Activated CD4-positive, alpha-beta T cell treated with anti-CD3 and anti-CD28 coated beads, Interleukin-2, amount 50 U/mL, for 48 hours (primary cell): ENCODE results near the gene ZFR.
A peak's percentile ranks its signal among the peaks of the same experiment; 100 is the strongest.
"Not testable (repeated sequence)": the region's sequence is repeated elsewhere in the genome, so short reads cannot be mapped to it uniquely, and the experiment has no call there.

Source experiments
- DNase-seq, 2 experiments: peaks; one replicate each; pipeline ENCODE4 v3.0.0-alpha.2; 2020

Gene ZFR

DNA sequence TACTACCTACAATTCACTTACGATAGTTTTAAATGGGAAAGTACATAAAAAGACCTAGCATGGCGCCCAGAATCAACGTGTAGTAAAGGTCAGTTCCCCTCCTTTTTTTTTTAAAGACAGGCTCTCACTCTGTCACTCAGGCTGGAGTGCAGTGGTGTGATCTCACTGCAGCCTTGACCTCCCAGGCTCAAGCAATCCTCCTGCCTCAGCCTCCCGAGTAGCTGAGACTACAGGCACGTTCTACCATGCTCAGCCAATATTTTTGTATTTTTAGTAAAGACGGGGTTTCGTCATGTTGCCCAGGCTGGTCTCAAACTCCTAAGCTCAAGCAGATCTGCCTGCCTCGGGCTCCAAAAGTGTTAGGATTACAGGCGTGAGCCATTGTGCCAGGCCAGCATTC, 91.1 kb downstream of the ZFR start:
- DNase-seq, result no peak

DNA sequence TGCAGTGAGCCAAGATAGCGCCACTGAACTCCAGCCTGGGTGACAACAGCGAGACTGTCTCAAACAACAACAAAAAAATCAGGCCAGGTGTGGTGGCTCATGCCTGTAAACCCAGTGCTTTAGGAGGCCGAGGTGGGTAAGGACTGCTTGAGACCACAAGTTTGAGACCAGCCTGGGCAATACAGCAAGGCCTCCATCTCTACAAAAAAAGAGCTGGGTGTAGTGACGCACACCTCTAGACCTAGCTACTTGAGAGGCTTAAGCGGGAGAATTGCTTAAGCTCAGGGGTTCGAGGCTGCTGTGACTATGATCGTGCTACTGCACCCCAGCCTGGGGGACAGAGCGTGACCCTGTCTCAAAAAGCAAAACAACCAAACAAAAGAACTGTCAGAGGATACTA, 91.9 kb downstream of the ZFR start:
- DNase-seq, result no peak

DNA sequence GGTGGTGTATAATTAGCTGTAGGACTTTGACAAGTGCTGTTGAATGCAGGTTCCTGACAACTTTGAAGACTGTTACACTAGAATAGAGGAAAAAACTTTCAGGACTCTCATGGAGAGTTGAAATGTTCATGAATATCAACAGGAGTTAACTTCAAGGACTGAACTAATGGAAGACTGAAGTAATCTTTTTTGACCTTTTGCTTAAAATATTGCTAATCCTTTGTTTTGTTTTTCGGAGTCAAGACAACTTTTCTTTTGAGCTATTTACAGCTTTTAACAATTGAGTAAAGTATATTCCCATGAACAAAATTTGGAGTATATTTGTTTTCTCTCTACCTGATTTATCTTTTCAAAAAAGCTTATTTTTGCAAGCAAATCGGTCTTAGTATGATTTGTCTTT, 97.7 kb downstream of the ZFR start:
- no peak for DNase-seq

DNA sequence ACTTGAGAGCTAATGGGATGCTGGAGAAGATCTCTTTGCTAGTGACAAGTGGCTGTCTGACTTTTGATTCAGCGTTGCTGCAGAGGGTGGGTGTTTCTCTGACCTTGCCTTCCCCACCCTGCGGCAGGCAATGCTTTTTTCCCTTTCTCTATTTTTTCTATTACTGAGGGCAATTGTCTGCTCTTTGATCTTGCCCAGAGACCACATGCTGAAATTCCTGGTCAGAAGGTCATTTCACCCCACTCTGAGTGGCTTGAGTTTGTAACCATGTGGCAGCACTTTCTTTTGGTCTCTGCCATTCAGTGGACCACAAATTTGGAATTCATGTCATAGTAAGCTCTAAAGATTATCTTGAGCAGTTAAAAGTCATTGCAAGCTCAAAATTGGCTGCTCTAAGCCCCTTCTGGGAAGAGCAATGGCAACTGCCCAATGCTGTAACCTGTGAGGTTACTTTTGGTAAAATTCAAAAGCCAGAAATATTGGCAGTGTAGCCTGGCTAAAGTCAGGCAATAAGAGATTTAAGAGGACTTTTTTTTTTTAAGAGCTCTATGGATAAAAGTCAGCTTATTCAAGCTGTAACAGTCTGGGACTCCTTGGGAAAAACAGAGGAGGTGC, 101.4 kb downstream of the ZFR start:
- no peak for DNase-seq

DNA sequence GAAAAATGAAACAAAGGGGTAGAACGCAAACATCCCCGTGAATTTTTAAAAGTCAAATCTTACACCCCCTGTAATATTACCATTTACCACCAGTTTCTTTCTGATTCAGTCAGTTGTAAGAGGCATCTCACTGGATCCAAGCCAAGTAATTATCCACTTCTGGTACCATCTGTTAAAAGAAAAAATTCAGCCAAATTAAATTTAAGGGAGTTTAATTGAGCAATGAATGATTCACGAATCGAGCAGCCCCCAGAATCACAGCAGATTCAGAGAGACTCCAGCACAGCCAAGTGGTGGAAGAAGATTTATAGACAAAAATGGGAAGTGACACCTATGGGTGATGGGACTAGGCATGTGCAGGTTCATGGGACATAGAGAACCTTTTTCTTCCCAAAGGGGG, 101.9 kb downstream of the ZFR start:
- no peak for DNase-seq

DNA sequence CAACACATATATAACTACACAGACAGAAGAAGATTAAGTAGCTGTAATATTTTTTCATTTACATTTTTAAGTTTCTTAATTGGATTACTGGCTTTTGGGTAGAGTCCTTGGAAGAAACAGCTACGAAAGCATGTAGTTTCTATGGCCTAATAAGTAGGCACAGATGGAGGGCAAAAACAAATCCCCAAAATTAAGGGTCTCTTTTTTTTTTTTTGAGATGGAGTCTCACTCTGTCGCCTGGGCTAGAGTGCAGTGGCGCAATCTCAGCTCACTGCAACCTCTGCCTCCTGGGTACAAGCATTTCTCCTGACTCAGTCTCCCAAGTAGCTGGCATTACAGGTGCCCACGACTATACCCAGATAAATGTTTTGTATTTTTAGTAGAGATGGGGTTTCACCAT, 104.7 kb downstream of the ZFR start:
- no peak for DNase-seq

DNA sequence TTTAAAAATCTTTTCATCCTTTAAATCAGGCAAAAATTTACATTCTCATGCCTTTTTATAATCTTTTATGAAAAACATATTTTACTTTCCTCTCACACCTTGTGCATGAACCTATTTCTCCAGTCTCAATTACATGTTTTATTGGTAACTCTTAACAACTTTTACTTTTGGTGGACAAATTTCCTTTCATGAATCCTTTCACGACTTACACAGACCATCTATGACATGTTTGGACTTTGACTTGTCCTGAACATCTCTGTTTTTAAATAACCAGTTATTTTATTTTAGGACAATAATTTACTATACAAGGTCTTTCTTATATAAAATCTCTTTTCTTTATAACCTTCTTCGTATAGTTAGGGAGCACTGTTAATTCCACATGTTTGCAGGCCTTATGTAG, 105.3 kb downstream of the ZFR start:
- DNase-seq, result no peak

DNA sequence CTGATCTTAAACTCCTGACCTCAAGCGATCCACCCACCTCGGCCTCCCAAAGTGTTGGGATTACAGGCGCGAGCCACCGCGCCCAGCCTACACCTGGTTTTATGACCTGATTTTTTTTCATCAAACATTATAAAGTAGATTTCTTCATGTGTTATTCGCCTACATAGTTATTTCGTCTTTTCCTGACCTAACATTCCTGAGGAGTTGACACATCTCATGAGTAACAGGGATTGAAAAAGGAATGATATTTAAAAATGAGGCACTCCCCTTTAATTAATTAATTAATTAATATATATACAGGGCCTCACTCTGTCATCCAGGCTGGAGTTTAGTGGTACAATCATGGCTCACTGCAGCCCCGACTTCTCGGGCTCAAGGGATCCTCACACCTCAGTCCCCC, 111.6 kb downstream of the ZFR start:
- no peak for DNase-seq

DNA sequence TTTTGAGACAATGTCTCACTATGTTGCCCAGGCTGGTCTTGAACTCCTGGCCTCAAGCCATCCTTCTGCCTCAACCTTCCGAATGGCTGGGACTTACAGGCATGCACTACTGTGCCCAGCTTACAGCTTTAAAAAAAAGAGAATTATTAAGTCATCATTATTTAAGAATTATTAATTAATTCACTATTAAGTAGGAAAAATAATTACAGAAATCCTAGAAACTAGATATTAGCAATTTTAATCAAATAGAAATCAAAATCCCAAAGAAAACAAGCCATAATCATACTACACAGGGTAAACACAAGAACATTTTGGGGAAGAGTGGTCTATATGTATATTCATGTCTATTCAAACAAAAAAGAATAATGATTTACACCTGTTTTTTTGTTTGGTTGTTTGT, 112.2 kb downstream of the ZFR start:
- DNase-seq, result no peak

DNA sequence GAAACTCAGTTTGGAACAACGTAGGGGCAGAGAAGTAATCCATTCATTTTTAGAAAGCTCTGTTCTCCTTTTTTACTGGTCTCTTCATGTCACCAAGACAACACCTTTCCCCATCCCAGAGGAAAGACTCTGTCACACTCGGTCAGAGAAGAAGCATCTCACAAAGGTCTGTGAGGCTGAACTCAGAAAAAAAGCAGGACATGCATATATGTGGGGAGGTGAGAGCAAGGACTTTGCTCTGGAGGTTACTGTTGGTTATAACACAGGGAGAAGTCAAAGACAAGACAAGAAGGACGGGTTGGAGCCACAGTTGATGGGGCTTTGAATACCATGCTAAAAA, 112.6 kb downstream of the ZFR start:
- DNase-seq, result no peak

DNA sequence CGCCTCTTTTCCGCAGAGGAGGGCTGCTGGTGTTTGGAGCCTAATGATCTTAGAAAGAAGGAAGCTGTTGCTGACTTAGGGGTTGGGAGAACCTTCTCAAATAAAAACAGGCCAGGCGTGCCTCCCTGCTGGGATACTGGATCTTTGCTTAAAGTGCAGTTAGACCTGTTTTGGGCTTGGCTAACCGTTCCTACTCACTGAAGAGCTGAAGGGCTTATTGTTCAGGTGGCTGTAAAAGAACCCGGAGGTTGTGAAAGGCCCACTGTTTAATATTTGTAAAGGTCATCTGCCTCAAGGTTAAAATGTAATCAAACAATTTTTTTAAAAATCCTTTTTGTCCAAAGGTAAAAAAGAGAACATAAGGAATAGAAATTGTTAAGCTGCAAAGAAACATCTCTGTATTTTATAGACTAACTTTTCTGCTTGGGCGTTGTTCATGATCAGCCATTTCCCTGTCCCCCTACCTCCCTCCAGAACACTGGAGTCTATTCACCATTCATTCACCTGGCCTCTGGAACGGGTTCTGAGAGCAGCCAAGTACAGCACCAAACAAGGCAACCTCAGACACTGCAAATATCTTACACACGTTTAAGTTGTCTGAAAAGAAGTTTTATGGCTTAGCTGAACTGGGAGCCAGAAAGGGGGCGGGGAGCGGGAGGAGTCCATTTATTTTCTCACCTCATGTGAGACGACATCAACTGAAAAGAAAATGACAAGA, 113.2 kb downstream of the ZFR start:
- no peak for DNase-seq

DNA sequence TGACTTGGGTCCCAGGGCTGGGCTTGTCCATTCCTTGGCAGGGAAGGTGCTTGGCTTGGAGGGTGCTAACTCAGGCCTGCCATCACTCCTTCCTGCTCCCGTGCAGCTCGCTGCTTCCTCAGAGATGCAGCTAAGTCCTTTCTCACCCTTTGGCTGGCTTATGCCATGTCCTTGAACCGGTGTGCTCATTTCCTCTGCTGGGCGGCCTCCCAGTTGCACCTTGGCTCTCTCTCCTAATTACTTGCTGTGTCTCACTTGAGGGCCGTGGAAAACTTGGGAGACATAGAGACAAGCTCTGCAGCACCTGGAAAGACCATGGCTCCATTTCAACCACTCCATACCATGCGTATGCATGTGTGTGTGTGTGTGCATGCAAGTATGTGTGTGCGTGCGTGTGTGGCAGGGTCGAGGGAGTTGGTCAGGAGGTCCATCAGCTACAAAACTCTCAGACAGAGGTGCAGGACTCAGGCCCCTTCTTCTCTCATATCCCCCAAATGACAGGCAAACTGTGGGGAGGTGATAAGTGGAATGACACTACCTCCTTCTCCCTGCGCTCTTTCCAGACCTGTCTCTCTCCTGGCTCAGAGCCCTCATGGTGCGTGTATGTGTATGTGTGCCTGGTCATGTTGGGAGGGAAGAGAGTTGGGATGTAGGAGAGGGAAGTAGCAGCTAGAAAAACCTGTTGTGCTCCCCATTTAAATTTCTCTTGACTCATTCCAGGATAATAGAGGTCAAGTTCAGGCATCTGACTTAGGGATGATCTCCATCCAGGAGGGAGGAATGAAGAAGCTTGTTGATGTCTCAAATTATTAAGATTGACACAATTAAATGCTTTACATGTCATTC, 114.2 kb downstream of the ZFR start:
- DNase-seq, result no peak

DNA sequence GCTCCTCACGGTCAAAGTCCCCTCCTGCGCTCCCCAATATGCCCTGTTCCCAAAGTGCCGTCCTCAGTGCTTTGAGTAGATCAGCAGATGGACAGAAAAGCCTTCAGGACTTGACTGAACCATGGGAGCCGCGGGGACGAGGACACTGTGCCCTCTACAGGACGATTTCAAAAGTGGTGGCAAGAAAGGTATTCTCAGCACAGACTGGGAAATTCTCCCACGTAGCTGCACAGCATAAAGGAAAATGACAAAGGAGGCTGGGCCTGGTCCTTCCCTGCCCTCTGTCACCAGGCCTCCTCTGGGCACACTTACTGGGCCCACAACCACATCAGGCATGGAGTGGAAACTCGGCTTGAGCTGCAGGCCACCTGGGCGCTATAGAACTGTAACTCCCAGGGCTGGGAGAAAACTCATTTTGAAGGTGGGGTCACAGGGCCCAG, 115.1 kb downstream of the ZFR start:
- peak; percentile 61 to 72 for DNase-seq

DNA sequence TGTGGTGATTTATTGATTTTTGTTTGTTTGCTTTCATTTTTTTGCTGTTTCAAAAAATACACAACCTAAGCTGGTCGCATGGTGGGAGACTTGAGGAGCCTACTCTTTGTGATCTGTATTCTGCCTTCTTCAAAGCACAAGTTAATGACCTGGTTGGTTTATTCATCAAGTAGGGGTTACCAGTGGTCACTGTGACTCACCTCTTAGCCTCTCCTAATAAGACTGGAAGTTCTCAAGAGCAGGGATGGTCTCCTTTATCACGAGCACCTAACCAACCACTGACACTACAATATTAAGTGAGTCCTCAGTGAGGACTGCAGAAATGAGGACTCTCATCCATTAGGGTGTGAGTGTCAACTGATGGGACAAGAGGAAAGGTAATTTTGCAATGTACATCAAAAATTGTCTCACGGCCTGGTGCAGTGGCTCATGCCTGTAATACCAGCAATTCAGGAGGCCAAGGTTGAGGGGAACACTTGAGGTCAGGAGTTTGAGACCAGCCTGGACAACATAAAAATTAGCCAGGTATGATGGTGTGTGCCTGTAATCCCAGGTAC, 118.2 kb downstream of the ZFR start:
- no peak for DNase-seq

DNA sequence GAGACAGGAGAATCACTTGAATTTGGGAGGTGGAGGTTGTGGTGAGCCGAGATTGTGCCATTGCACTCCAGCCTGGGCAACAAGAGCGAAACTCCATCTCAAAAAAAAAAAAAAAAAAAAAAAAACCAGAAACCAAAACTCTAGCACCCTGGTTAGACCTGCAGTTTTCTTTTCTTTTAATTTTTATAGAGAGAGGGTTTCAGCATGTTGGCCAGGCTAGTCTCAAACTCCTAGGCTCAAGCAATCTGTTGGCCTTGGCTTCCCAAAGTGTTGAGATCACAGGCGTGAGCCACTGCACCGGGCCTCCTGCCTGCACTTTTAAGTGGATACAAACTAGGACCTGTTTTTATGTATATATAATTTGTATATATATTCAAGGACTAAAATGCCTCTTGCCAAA, 118.9 kb downstream of the ZFR start:
- DNase-seq, result no peak

DNA sequence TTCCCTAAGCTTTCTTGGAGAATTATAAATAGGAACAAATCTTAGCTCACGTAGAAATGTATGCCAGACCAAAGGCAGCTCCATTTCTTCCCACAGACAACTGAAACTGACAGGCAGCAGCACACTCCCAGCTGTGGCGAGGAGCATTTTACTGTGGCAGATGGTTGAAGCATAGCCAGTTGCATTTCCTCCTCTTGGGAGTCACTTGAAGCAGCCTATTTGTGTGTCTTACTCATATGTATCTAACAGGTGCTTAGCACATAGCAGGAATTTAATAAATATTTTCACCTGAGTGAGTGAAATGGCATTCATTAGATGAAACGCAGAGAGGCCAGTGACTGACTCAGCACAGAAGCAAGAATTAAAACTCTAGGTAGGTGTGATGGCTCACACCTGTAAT, 119.5 kb downstream of the ZFR start:
- no peak for DNase-seq

DNA sequence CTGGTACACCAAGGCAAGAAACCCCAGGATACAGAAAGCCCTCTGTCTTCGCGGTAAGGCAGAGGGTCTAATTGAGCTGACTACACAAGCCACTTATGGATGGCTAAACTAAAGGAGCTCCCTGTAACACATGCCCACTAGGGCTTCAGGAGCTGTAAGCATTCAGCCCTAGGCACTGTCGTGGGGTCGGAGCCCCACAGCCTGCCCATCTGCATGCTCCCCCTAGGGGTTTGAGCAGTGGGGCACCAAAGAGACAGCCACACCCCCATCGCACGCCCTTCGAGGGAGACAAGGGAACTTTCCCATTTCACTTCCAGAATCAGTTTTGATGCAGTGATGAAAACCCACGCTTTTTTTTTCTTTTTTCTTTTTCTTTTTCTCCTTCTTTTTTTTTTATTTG, 120.8 kb downstream of the ZFR start:
- no peak for DNase-seq

DNA sequence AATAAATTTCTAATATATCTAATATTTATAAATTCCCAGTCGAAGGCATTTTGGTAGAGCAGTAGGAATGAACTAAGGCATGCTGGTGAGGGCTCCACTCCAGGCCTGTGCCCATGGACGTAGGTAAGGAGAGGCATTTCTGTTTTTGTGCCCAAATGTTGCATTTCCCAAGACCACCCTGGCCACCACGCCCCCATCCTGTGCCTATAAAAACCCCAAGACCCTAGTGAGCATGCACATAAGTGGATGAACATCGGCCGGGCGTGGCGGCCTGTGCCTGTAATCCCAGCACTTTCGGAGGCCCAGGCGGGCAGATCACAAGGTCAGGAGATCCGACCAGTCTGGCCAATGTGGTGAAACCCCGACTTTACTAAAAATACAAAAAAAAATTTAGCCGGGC, 121.7 kb downstream of the ZFR start:
- no peak for DNase-seq

DNA sequence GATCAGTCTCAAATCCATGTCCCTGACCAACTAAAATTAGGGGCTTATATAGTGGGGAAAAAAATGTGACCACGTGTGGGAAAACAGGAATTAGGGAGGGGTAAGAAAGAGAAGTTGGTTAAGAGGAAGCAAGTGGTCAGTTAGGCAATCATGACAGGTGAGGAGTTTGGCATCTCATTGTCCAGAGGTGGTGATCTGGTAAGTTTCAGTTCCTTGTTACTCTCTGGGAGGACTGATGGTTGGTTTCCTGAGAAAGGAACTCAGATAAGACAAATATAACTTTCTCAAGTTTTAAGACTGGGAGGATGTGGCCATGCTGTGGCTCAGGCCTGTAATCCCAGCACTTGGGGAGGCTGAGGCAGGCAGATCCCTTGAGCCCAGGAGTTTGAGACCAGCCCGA, 122.8 kb downstream of the ZFR start:
- DNase-seq, result not testable (repeated sequence)

DNA sequence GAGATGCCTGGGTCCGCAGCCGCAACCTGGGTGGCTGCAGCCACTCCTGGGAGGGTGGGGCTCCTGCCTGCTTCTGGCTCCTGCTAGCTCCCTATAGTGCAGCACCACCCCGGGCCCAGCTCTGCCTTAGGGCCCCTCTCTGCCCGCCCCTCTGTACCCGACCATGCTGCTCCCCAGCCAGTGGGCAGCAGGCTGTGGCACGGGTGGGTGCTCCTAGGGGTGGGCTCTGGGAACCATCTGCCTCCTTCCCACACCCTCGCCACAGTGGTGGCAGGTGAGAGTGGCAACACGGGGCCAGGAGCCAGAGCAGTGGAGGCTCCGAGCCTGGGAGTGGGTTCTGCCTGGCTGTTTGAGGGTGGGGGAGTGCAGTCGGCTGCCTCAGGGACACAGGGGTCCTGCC, 124.0 kb downstream of the ZFR start:
- no peak for DNase-seq

DNA sequence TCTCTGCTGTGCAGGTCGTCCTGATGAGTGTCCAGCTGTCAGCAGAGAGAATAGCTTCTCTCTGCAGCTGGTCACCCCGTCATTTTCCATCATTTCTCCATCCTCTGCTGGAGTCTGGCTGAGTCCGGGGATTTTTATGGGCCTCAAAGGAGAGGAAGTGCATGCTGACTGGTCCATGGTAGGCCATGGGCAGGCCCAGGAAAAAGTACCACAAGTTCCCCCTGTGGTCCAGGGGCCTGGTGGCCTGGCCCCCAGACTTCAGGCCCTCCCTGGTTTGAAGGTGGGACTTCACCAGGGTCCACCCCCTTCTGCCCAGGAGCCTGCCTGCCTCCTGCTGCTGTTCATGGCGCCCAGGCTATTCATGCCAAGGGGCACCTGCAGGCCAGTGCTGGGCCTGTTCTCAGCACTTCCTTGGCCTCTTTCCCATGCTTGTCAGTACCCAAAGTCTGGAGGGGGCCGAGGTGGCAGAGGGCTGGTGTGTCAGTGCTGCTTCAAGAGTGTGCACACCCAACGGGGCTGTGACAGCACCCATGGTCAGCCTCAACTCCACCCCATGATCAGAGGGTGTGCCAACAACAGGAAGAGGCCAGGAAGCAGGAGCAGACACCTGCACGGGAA, 124.5 kb downstream of the ZFR start:
- DNase-seq, result no peak

DNA sequence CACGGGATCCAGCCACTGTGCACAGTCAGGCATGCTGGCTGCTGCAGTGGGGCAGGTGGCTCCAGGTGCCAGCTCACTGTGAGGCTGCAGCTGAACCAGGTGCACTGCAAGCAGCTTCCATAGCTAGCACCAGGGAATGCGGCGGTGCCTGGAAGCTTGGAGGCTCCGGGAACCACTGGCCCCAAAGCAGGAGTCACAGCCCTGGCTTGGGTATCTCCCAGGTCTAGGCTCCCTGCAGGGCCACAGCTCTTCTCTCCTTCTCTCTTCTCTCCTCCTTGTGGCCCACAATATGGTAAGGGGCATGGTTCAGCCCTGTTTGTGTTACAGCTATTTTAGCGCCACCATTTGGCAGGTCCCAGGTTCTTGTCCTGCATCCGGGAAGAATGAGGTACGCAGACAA, 125.1 kb downstream of the ZFR start:
- no peak for DNase-seq

DNA sequence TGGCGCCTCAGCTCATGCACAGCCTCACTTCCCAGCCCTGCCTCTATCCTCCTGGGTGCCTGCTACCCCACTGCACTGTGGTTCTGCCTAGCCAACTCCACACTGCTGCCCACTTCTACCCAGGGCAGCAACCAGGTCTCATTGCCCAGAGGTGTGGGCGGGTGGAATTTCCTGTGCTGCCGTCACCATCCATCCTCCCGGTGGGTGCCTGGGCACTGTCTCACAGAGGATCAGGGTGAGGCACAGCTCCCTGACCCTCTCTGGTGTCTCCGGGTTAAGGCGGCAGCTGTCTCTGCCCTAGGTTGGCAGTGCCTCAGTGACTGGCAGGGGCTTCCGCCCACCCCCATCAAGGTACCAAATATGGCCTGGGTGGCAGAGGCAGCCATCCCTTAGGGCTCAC, 127.5 kb downstream of the ZFR start:
- DNase-seq, result no peak
